ENCODE results near the gene TCEAL7.
"Not testable (repeated sequence)": the region's sequence is repeated elsewhere in the genome, so short reads cannot be mapped to it uniquely, and the experiment has no call there.

Gene TCEAL7, protein sequence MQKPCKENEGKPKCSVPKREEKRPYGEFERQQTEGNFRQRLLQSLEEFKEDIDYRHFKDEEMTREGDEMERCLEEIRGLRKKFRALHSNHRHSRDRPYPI

DNA sequence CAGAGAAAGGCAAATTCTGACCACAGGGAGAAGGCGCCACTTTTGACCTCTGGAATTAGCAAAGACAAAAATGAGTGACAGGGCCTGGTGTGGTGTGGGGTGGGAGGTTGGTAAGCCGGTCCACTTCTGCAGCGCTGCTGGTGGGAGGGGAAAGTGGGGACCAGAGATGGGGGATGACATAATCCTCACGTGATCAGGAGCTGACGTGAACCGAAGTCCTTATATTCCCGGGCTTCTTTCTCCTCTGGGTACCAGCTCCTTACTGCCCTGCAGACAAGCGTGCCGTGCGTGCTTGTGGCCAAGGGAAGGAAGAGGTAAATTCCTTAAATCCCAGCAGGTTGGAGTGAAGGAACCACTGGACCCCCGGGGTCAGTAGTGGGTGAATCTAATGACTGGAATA lies at the start of gene TCEAL7:
Gene TCEAL7 (plus strand): TSS at position 249 of the 400 bp plus-strand sequence. CDS start 1,165 bp downstream, outside the sequence.
- DNase-seq (ENCODE audit: low read depth, low spot score), result no peak

DNA sequence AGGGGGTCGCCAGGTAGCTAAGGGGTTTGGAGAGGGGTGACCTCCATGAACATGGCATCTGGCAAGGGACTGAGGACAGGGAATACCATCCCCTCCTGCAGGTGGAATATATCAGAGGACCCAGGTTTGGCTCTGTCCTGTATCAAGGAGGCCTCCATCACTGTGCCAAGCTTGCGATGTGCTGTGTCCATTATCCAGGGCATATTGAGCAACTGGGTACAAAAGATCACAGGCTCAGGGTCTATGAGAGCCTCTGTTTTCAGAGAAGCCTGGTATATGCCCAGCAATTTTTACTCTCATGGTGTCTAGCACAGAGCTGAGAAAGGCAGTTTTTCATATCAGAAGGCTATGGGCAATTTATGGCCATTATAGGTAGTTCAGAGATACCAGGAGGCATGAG lies 36.9 kb upstream of the TCEAL7 start:
- no peak for DNase-seq (ENCODE audit: low read depth, low spot score)

GRCh38 chrX:103304705-103305104 lies 25.3 kb upstream of the TCEAL7 start:
- DNase-seq (ENCODE audit: low read depth, low spot score), result no peak

GRCh38 chrX:103305666-103306065 lies 24.4 kb upstream of the TCEAL7 start:
- not testable (repeated sequence) for DNase-seq (ENCODE audit: low read depth, low spot score)

DNA sequence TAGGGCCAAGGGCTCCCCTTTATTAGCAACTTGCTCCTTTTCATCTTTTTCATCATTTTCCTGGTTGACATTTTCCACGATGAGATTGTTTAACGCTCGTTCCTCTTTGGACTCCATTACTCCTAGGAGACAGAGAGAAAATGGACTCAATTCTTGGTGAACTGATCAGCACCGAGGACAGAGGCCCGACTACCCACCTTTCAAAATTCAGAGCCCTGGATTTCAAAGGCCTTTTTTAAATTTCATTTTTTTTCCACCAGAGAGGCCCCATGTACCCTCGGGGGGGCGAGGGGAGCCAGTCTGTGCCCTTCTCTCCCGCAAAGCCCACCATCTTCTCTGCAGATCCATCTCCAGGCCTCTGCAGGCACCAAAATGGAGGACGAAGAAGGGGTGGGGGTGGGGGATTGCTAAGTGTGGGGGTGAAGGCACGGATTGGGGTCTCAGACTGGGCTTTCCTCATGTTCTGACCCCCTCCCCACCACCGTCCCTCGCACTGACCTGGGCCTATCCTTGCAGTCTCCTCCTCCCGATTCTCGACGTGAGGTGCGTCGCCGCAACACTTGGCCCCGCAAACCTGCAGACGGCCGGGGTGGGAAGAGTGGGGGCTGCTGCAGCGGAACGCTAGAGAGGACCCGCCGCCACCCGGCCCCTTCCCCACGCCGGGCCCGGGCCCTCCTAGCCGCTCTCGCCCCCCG lies 20.0 kb upstream of the TCEAL7 start:
- no peak for DNase-seq (ENCODE audit: low read depth, low spot score)

DNA sequence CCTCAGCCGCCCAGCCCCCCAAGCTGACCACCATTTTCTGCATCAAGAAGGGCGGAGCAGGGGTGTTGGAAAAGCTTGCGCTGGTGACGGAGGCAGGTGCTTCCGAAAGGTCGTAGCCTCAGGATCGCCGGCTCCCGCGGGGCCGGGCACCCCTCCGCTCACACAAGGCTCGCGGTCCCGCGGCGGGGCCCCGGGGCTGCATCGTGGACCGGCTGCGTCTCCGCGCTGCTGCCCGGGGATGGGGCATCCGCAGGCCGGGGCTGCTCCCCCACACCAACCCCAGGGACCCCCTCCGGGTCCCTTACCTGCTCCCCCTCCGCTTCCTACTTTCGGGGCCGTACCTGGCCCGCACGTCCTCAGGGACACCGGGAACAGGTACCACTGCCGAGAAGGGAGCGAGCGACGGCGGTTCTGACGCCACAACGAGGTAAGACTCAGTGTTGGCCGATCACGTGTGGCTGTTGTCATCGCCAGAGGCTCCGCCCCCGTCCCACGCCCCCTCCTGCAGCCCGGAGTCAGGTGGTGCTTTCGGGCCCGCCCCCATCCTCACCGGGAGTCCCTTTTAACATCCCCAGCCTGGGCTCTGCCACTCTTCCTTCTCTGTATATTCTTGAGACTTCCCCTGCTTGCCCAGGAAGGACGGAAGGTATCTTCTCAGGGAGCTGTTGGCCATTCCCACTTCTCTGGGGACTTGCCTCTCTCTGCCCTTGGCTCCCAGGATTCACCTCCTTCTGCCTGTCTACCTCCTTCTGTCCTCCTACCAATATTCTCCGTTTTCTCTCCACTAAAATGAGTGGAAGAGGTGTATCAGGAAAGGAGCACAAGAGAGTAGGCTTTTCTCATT lies 19.3 kb upstream of the TCEAL7 start, which contains the start of gene BEX2:
Gene BEX2 (minus strand): TSS at position 436 of the 844 bp plus-strand sequence. CDS start 1,014 bp downstream, outside the sequence.
- no peak for DNase-seq (ENCODE audit: low read depth, low spot score)

- no peak for DNase-seq (ENCODE audit: low read depth, low spot score)
Measured at GRCh38 chrX:103311399-103311780, 18.6 kb upstream of the TCEAL7 start.

DNA sequence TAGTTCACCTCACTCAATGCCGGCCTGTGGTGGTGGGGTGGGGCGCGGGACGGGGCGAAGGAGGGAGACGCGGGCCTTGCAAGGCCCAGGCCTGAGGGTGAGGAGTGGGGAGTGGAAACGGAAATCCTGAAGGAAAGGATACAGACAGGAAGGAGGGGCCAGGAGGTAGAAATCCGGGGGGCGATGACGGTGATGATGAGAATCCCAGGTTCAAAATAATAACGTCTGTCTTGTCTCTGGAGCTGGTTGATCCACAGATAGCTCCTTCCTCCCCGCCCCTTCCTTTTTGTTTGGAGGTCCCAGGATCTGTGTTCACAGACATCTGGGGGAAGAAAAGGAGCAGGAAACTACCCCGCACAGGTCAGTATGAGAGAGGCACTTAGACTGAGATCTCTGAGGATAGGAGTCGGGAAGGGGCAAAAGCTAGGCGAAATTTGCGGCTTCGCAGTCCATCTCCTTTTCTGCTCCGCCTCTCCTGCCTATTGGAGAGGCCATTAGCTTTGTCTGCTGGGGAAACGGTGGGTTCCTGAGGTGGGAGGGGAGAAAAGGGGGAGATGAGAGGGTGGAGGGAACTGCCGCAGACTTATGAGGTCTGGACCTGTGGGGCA lies 746 bp downstream of the TCEAL7 start:
- DNase-seq (ENCODE audit: low read depth, low spot score), result no peak

DNA sequence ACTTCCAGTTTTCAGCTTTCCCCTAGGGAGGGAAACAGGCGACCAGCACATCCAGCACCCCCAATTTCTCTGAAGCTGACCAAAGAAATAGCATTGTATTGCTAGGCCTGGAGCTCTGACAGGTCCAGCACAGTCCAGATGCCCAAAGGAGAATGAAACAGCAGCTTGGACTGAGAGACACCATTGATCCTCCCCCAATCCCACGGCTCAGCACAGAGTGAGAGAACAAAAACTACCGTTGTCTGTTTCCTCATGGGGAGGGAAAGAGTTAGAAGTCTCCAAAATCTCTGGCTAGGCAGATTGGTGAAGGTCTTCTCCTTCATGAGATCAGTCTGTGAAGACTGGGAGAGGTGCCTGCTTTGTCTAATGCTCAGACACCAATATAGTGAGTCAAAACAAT lies 8.6 kb downstream of the TCEAL7 start:
- no peak for DNase-seq (ENCODE audit: low read depth, low spot score)

DNA sequence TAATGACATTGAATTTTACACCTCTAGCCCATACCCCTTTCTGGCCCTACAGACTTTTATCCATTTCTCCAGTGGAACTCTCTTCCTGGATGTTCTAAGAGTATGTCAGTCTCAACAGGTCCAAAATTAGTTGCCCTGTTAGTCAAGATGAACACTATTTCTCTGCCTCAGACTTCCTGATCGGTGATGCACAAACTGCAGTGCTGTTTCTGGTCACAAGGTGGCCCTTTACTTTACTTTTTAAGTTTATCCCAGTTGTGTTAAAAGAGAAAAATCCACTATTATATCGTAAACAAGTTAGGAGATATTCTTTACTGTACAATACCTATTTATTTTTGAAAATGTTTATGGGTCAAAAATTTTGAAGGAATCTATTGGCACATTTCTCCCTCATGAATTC lies 13.1 kb downstream of the TCEAL7 start:
- DNase-seq (ENCODE audit: low read depth, low spot score), result no peak

GRCh38 chrX:103344606-103345005 lies 14.6 kb downstream of the TCEAL7 start:
- DNase-seq (ENCODE audit: low read depth, low spot score), result no peak

DNA sequence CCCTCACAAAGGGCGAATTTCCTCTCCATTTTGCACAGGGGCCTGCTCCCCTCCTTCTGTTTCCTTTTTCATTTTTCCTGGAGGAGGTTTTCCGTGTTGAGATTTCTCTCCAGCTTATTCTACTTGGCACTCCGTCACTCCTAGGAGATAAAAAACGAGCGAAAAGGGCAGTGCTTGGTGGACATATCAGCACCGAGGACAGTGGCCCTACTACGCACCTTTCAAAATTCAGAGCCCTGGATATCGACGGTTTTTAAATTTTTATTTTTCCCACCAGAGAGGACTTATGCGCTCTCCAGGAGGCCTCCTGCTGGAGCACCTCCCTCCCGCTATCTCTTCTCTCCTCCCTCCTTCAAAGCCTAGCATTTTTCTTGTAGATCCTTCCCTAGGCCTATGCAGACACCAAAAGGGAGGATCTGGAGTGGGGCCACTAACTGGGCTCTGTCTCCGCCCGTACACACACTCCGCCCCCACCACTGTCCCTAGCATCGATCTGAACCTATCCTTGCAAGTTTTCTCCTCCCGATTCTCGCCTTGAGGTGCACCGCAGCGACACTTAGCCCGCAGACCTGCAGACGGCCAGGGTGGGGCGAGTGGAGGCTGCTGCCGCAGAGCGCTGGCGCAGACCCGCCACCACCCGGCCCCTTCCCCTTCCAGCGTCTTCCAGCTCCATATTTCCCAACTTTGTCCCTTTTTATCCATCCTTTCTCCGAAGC lies 17.8 kb downstream of the TCEAL7 start:
- DNase-seq (ENCODE audit: low read depth, low spot score), result no peak

DNA sequence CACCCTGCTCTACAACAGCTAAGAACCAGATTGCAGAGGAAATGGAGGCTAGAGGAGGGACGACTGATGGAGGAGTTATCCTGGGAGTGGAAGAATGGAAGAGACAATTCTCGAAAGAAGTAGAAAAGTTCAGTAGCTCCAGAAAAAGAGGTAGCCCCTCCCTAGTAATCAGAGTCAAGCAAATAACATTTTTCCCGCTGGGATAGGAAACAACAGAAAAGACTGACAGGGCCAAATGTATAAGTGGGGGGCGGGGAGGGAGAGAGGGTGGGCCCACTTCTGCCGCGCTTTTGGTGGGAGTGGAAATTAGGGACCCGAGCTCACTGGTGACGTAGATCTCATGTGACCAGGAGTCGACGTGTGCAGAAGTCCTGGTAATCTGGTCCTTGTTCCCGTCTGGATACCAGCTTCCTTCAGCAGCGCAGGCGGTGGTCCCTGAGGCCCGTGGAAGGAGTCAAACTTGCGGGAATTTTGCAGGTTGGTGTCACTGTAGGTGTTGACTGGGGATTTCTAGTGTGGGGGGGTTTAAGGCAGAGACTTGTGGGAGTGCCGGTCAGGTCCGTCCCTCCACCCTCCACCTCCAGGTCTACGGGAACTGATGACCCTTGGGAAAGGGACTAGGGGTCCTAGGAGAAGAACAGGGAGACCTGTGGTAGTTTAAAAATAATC lies 26.2 kb downstream of the TCEAL7 start, which contains the start of gene TCEAL9:
Gene TCEAL9 (plus strand): TSS at position 377 of the 669 bp plus-strand sequence. CDS start 1,179 bp downstream, outside the sequence.
- no peak for DNase-seq (ENCODE audit: low read depth, low spot score)

- no peak for DNase-seq (ENCODE audit: low read depth, low spot score)
Measured at GRCh38 chrX:103356858-103357257, 26.8 kb downstream of the TCEAL7 start.

DNA sequence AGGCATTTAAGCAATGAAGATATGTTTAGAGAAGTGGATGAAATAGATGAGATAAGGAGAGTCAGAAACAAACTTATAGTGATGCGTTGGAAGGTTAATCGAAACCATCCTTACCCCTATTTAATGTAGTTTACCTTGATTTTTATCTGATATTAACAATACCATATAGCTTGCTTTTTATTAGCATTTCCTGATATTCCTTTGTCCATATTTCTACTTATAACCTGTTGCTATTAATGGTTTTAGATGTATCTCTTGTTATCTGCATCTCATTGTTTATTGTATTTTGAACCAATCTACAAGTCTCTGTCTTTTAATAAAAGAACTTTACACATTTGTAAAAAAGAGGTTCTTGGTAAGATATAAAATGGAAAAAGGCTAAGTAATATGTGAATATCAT lies 27.8 kb downstream of the TCEAL7 start:
- DNase-seq (ENCODE audit: low read depth, low spot score), result no peak

DNA sequence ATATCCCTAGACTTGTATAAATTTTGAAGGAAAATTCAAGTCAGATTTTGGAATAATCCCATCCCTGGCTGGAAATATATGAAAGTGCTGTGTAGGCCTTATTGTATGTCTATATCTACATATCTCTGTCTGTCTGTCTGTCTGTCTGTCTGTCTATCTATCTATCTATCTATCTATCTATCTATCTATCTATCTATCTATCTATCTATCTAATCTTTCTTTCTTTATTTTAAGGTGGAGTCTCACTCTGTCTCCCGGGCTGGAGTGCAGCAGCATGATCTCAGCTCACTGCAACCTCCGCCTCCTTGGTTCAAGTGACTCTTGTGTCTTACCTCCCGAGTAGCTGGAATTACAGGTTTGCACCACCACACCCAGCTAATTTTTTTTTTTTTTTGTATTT lies 29.6 kb downstream of the TCEAL7 start:
- not testable (repeated sequence) for DNase-seq (ENCODE audit: low read depth, low spot score)

GRCh38 chrX:103360092-103360491 lies 30.1 kb downstream of the TCEAL7 start:
- no peak for DNase-seq (ENCODE audit: low read depth, low spot score)

- DNase-seq (ENCODE audit: low read depth, low spot score), result no peak
Measured at GRCh38 chrX:103360916-103361315, 30.9 kb downstream of the TCEAL7 start.

GRCh38 chrX:103361798-103362197 lies 31.8 kb downstream of the TCEAL7 start:
- no peak for DNase-seq (ENCODE audit: low read depth, low spot score)

- no peak for DNase-seq (ENCODE audit: low read depth, low spot score)
Measured at GRCh38 chrX:103362474-103362873, 32.4 kb downstream of the TCEAL7 start.

DNA sequence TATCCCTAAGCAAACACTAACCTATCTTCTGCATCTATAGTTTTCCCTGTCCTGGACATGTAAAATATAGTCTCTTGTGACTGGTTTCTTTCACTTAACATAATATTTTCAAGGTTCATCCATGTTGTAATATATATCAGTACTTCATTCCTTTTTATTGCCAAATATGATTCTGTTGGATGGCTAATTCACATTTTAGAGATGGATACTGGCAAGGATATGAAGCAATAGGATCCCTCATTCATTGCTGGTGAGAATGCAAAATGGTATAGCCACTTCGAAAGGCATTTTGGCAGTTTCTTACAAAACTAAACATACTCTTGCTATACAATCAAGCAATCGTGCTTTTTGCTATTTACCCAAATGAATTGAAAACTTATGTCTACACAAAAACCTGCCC lies 33.0 kb downstream of the TCEAL7 start:
- no peak for DNase-seq (ENCODE audit: low read depth, low spot score)
